ENCODE results near the gene MAPRE2. TPM values are rescaled to one million over a fixed set of nuclear protein-coding genes. Genes with fewer than 3 reads are reported as not detected.

The MAPRE2 gene
- total and polyA plus RNA-seq, 9 donors, result 16.2 to 59.9 (median 27.8) TPM

GRCh38 chr18:35061336-35061735 lies 20.1 kb downstream of the MAPRE2 start:
- Histone ChIP-seq H3K27me3 (no peaks in the 10 kb centered on the region), H3K4me1 (ENCODE audit: insufficient read depth) (peaks cover 9% of the 10 kb centered on the region), H3K4me3 (no peak overlapping the region), H3K36me3 (no peaks in the 10 kb centered on the region), H3K27ac (no peak overlapping the region), H3K9me3 (no peaks in the 10 kb centered on the region)
- no peak for TF ChIP-seq CTCF (IDR thresholded peaks at IDR 0.05)
- no peak for TF ChIP-seq POLR2A (IDR thresholded peaks at IDR 0.05)
- TF ChIP-seq EP300 (IDR thresholded peaks at IDR 0.05), result no peak
- WGBS, 3 donors, result 87 to 96% (median 88%) methylated on average over 7 of the region's 7 CpGs
- intact Hi-C loops (cut with DNase I), result no loop called here
- no peak for DNase-seq

- no peaks in the 10 kb centered on the region for H3K27me3 ChIP-seq
- H3K9me3 ChIP-seq, result no peaks in the 10 kb centered on the region
- peaks cover 9% of the 10 kb centered on the region for H3K4me1 ChIP-seq (ENCODE audit: insufficient read depth)
- TF ChIP-seq POLR2A (IDR thresholded peaks at IDR 0.05), result no peak
- TF ChIP-seq EP300 (IDR thresholded peaks at IDR 0.05), result no peak
- no peak for TF ChIP-seq CTCF (IDR thresholded peaks at IDR 0.05)
- H3K27ac ChIP-seq, result no peak overlapping the region
- no peak for DNase-seq
- H3K36me3 ChIP-seq, result no peaks in the 10 kb centered on the region
- intact Hi-C loops (cut with DNase I), result no loop called here
- H3K4me3 ChIP-seq, result no peak overlapping the region
- WGBS, 3 donors, result 65 to 79% (median 74%) methylated on average over 7 of the region's 7 CpGs
These were observed 20.6 kb downstream of the MAPRE2 start for GRCh38 chr18:35061804-35062203.

GRCh38 chr18:35062408-35062807 lies 21.2 kb downstream of the MAPRE2 start:
- Histone ChIP-seq H3K4me3 (no peak overlapping the region), H3K36me3 (no peaks in the 10 kb centered on the region), H3K4me1 (ENCODE audit: insufficient read depth) (peaks cover 9% of the 10 kb centered on the region), H3K9me3 (no peaks in the 10 kb centered on the region), H3K27ac (no peak overlapping the region), H3K27me3 (no peaks in the 10 kb centered on the region)
- 69 to 83% (median 76%) methylated on average over 5 of the region's 5 CpGs for WGBS, 3 donors
- TF ChIP-seq EP300 (IDR thresholded peaks at IDR 0.05), result no peak
- TF ChIP-seq POLR2A (IDR thresholded peaks at IDR 0.05), result no peak
- TF ChIP-seq CTCF (IDR thresholded peaks at IDR 0.05), result no peak
- DNase-seq, result no peak
- intact Hi-C loops (cut with DNase I), result no loop called here

- WGBS, 3 donors, result 72 to 77% (median 74%) methylated on average over 4 of the region's 4 CpGs
- intact Hi-C loops (cut with DNase I), result no loop called here
- TF ChIP-seq POLR2A (IDR thresholded peaks at IDR 0.05) (no peak), CTCF (IDR thresholded peaks at IDR 0.05) (no peak), EP300 (IDR thresholded peaks at IDR 0.05) (no peak)
These were observed 22.9 kb downstream of the MAPRE2 start for GRCh38 chr18:35063875-35064690.

More at GRCh38 chr18:35063875-35064690, 22.9 kb downstream of the MAPRE2 start:
- peaks cover 9% of the 10 kb centered on the region for H3K4me1 ChIP-seq (ENCODE audit: insufficient read depth)
- no peaks in the 10 kb centered on the region for H3K9me3 ChIP-seq
- no peak for DNase-seq
- H3K36me3 ChIP-seq, result no peaks in the 10 kb centered on the region
- H3K27ac ChIP-seq, result no peak overlapping the region
- H3K4me3 ChIP-seq, result no peak overlapping the region
- H3K27me3 ChIP-seq, result no peaks in the 10 kb centered on the region
